ENCODE results near the gene PKN1.
A peak's percentile ranks its signal among the peaks of the same experiment; 100 is the strongest.

Gene PKN1

DNA sequence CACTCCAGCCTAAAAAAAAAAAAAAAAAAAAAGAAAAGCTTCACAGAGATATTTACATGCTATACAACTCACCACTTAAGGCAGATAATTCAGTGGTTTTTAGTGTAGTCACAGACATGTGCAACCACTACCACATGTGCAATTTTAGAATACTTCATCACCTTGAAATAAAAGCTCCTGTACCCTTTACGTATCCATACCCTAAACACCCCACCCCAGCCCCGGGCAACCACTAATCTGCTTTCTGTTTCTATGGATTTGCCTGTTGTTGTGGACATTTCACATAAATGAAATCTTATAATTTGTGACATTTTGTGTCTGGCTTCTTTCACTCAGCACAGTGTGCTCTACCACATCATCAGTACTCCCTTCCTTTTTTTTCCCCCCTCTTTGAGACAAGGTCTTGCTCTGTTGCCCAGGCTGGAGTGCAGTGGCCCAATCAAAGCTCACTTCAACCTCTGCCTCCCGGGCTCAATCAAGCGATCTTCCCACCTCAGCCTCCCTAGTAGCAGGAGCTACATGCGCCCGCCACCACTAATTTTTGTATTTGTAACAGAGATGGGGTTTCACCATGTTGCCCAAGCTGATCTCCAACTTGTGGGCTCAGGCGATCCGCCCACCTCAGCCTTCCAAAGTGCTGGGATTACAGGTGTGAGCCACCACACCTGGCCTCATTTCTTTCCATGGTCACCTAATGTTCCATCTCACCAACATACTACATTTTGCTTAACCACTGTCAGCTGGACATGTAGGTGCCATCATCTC is 18.0 kb upstream of the PKN1 start:
- ChIA-PET POLR2A (interaction anchor here (0.7 to 2.6 kb wide), 4 partner anchors 9 to 110 kb away, joined by 3 to 7 read pairs (median 4); no protein-coding TSS in a partner anchor), CTCF (interaction anchor here (1.0 to 1.8 kb wide), 6 partner anchors 9 to 278 kb away, joined by 3 to 11 read pairs (median 4); partner anchors contain the start of gene ASF1B)
- no peak for DNase-seq (ENCODE audit: extremely low spot score)
- TF ChIP-seq, protein P1, sequence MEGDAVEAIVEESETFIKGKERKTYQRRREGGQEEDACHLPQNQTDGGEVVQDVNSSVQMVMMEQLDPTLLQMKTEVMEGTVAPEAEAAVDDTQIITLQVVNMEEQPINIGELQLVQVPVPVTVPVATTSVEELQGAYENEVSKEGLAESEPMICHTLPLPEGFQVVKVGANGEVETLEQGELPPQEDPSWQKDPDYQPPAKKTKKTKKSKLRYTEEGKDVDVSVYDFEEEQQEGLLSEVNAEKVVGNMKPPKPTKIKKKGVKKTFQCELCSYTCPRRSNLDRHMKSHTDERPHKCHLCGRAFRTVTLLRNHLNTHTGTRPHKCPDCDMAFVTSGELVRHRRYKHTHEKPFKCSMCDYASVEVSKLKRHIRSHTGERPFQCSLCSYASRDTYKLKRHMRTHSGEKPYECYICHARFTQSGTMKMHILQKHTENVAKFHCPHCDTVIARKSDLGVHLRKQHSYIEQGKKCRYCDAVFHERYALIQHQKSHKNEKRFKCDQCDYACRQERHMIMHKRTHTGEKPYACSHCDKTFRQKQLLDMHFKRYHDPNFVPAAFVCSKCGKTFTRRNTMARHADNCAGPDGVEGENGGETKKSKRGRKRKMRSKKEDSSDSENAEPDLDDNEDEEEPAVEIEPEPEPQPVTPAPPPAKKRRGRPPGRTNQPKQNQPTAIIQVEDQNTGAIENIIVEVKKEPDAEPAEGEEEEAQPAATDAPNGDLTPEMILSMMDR (IDR thresholded peaks at IDR 0.05; ENCODE audit: control extremely low read depth, extremely low read depth, low read depth, missing control alignments) = no peak

DNA sequence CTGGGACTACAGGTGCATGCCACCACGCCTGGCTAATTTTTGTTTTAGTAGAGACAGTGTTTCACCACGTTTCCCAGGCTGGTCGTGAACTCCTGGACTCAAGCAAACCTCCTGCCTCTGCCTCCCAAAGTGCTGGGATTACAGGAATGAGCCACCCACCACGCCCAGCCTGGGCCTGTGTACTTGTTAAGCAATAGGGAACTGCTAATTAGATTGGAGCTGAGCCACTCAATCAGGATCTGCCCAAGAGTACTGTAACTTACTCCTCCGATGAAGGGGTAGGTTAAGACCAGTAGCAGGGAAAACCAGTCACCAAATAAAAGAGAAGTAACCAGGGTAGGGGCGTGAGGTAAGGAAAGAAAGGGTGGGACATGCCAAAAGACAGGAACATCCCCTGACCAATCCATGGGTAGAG is 16.3 kb upstream of the PKN1 start:
- TF ChIP-seq, protein P1 (IDR thresholded peaks at IDR 0.05; ENCODE audit: control extremely low read depth, extremely low read depth, low read depth, missing control alignments) = no peak
- DNase-seq (ENCODE audit: extremely low spot score) = no peak
- ChIA-PET CTCF (interaction anchor here (0.9 to 1.9 kb wide), 3 partner anchors 11 to 280 kb away, joined by 4 to 11 read pairs (median 4); partner anchors contain the start of gene ASF1B), POLR2A (interaction anchor here (0.5 to 1.1 kb wide), 4 partner anchors 12 to 690 kb away, joined by 4 to 15 read pairs (median 4); no protein-coding TSS in a partner anchor)

DNA sequence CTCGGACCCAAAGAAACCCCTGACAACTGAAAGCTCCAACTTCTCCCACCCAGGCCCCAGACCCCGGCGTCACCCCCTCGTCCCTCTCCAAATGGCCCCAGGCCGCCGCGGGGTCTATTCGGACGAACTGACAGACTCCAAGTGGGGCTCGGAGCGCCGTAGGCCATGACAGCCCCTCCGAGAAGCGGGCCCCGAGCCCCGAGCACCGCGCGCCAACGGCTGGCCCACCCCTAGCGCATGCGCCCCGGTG is 14.3 kb upstream of the PKN1 start:
- DNase-seq (ENCODE audit: extremely low spot score) = peak; percentile 90
- ChIA-PET CTCF (interaction anchor here (1.6 kb wide), 2 partner anchors 13 kb away, joined by 5 read pairs; no protein-coding TSS in a partner anchor), POLR2A (interaction anchor here (0.6 kb wide), 1 partner anchor 989 kb away, joined by 4 read pairs; no protein-coding TSS in a partner anchor)
- TF ChIP-seq, protein P1 (IDR thresholded peaks at IDR 0.05; ENCODE audit: control extremely low read depth, extremely low read depth, low read depth, missing control alignments) = no peak

DNA sequence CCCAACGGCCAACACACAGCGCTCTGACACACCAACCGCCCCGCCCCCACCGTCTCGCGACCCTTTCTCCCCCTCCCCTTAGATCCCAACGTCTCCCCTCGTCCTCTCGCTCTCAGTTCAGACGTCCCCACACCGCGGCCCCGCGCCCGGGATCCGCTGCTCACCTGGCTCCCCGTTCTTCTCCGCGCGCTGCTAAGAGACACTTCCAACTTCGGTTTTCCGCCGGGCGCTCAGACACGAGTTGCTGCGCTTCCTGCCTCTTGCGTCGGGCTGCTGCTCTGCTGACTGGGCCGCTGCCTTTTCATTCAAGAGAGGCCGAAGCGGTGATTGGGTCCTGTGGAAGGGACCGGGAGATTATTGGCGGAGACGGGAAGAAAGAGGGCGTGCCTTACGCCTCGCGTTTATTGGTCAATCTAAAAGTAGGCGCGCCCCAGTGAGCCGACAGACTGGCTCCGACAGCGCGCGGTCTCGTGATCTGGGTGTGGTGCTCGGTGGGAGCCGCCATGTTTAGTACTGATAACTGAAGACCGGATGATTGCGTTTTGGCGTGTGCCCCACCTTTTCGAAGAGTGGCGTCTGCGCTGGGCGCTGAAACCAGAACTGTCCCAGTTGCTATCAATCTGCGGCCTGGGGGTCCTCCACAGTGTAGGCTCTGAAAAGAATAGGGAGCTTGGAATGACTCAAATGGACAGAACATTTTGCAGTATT is 13.8 kb upstream of the PKN1 start, which contains the start of gene DDX39A:
TSS of gene DDX39A (minus strand) at position 236 of the 708 bp plus-strand sequence. CDS start 6,121 bp downstream, outside the sequence.
- ChIA-PET CTCF (interaction anchor here (1.0 to 2.3 kb wide), 5 partner anchors 10 to 61 kb away, joined by 3 to 10 read pairs (median 5); no protein-coding TSS in a partner anchor), POLR2A (interaction anchor here (0.6 kb wide), 1 partner anchor 989 kb away, joined by 4 read pairs; no protein-coding TSS in a partner anchor)
- peak; percentile 97 for DNase-seq (ENCODE audit: extremely low spot score)
- TF ChIP-seq, protein P1 (IDR thresholded peaks at IDR 0.05; ENCODE audit: control extremely low read depth, extremely low read depth, low read depth, missing control alignments) = no peak

DNA sequence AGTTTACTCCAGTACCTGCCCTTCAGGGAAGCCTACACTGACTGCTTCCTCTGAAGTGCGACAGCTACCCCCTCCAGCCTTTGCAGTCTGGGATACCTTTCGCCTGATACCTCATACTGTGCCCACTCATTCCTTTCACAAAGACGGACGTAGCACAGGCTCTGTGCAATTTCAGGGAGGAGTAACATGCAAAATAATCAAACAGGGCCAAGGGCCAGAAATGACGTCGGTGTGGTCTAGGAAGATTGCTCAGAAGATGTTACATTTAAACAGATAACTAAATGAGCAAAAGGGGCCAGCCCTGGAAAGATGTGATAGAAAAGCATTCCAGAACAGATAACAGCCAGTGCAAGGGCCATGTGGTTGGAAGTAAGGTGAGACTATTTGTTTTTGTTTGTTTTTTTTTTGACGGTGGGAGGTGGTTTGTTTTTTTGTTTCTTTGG is 7.4 kb upstream of the PKN1 start:
- CTCF ChIA-PET = interaction anchor here (1.5 kb wide), 1 partner anchor 46 kb away, joined by 3 read pairs; no protein-coding TSS in a partner anchor
- DNase-seq (ENCODE audit: extremely low spot score) = no peak

More for the DNA sequence above, 7.4 kb upstream of the PKN1 start:
- POLR2A ChIA-PET = no interaction called here
- TF ChIP-seq, protein P1 (IDR thresholded peaks at IDR 0.05; ENCODE audit: control extremely low read depth, extremely low read depth, low read depth, missing control alignments) = no peak
